OCI-LY7 (cell line): Measurements from ENCODE around the gene LY6G6D. TPM values are rescaled to one million over a fixed set of nuclear protein-coding genes. Genes with fewer than 3 reads are reported as not detected.

Experiments used
- BruUV-seq: library from RNA; stranded (reverse); fragments of 400-500 nt; replicated peaks from 2 replicates; lab custom pipeline; 2021; lab: Mats Ljungman, UMichigan
- CTCF ChIA-PET: fragments of 300-600 bp; sonication (Branson Sonifier 250); formaldehyde crosslinking; loops from one replicate; lab custom pipeline; 2022; ENCODE audit warnings: antibody characterized with exemption; ENCODE audit not compliant: unreplicated experiment; lab: Charles Lee
- POLR2A ChIA-PET: fragments of 300-600 bp; sonication (Branson Sonifier 250); formaldehyde crosslinking; loops from one replicate; lab custom pipeline; 2022; ENCODE audit warnings: antibody characterized with exemption; lab: Charles Lee
- DNase-seq: peaks from one replicate; pipeline ENCODE4 v3.0.0-alpha.2; 2015; ENCODE audit warnings: low spot score
- H2AFZ ChIP-seq: fragments of 200-600 bp; sonication (generic), shearing (Covaris generic); 2 replicates; pipeline ENCODE4 v1.6.1; 2014; ENCODE audit warnings: mild to moderate bottlenecking, antibody characterized with exemption, low read length, moderate library complexity
- H3K27ac ChIP-seq: fragments of 200-600 bp; sonication (generic); 2 replicates; pipeline ENCODE4 v1.5.1; 2014; ENCODE audit warnings: mixed run types, low read depth, mild to moderate bottlenecking, moderate library complexity, low read length, inconsistent platforms; ENCODE audit not compliant: poor library complexity, severe bottlenecking
- H3K36me3 ChIP-seq: fragments of 200-600 bp; sonication (generic); 2 replicates; pipeline ENCODE4 v1.6.1; 2014; ENCODE audit warnings: mild to moderate bottlenecking, antibody characterized with exemption, low read length, moderate library complexity, mixed read lengths; ENCODE audit not compliant: insufficient read depth
- H3K4me1 ChIP-seq: fragments of 200-600 bp; sonication (generic); 2 replicates; pipeline ENCODE4 v1.5.1; 2014; ENCODE audit warnings: mild to moderate bottlenecking, low read length; ENCODE audit not compliant: insufficient read depth, poor library complexity, severe bottlenecking
- H3K4me2 ChIP-seq: fragments of 200-600 bp; sonication (generic); 2 replicates; pipeline ENCODE4 v1.6.1; 2014; ENCODE audit warnings: mild to moderate bottlenecking, low read length
- H3K4me3 ChIP-seq: fragments of 200-600 bp; sonication (generic); 2 replicates; pipeline ENCODE4 v1.5.1; 2014; ENCODE audit warnings: mild to moderate bottlenecking, low read depth, low read length; ENCODE audit not compliant: poor library complexity, severe bottlenecking
- H3K79me2 ChIP-seq: fragments of 200-600 bp; sonication (generic); 2 replicates; pipeline ENCODE4 v1.6.1; 2016; ENCODE audit warnings: low read depth, mild to moderate bottlenecking, low read length, moderate library complexity, mixed read lengths; ENCODE audit not compliant: insufficient read depth
- H3K9me2 ChIP-seq: fragments of 200-600 bp; sonication (generic); 2 replicates; pipeline ENCODE4 v1.6.1; 2016; ENCODE audit warnings: mild to moderate bottlenecking, low read length, mixed read lengths; ENCODE audit not compliant: insufficient read depth
- H3K9me3 ChIP-seq: fragments of 200-600 bp; sonication (generic); 2 replicates; pipeline ENCODE4 v1.6.1; 2014; ENCODE audit warnings: mild to moderate bottlenecking, mixed run types, low read length, mixed read lengths
- H4K20me1 ChIP-seq: fragments of 200-600 bp; sonication (generic); 2 replicates; pipeline ENCODE4 v1.6.1; 2014; ENCODE audit warnings: mild to moderate bottlenecking, antibody characterized with exemption, low read length, moderate library complexity, mixed read lengths; ENCODE audit not compliant: insufficient read depth
- EZH2phosphoT487 ChIP-seq: fragments of 200-600 bp; sonication (generic); IDR thresholded peaks from 2 replicates; pipeline ENCODE4 v1.6.1; 2018; ENCODE audit warnings: low read depth, borderline replicate concordance, mild to moderate bottlenecking, mixed run types, antibody characterized with exemption, low read length, moderate library complexity, mixed read lengths
- intact Hi-C: fragments of 100-400 bp; cut with micrococcal nuclease; formaldehyde crosslinking; loops from one replicate; pipeline ENCODE4 v1.10.0; 2022; ENCODE audit not compliant: unreplicated experiment
- total RNA-seq, 2 experiments: library from RNA; depleted of rRNA in 1 of 2; stranded (reverse); fragments of >200 nt in 1 of 2; shearing (Covaris generic) in 1 of 2; gene quantifications; 2 replicates each; pipeline ENCODE4 v1.2.3, GENCODE V29; 2014 to 2022
- TF ChIP-seq, protein P1 (sequence below): fragments of 200-600 bp; sonication (generic); conservative IDR thresholded peaks from 2 replicates; pipeline ENCODE4 v1.5.1; 2014; ENCODE audit warnings: mild to moderate bottlenecking, antibody characterized with exemption, low read length, moderate library complexity, mixed read lengths

The LY6G6D gene
- total RNA-seq, 2 experiments from 2014 or later = not detected

- no peaks in the 10 kb centered on the region for H3K36me3 ChIP-seq
- CTCF ChIA-PET = interaction anchor here (0.6 to 1.0 kb wide), 3 partner anchors 47 to 355 kb away, joined by 3 to 5 read pairs (median 3); no protein-coding TSS in a partner anchor
- no peak for DNase-seq
- no peaks in the 10 kb centered on the region for H3K9me2 ChIP-seq
- no peak overlapping the region for H3K4me3 ChIP-seq
- TF ChIP-seq, protein P1, sequence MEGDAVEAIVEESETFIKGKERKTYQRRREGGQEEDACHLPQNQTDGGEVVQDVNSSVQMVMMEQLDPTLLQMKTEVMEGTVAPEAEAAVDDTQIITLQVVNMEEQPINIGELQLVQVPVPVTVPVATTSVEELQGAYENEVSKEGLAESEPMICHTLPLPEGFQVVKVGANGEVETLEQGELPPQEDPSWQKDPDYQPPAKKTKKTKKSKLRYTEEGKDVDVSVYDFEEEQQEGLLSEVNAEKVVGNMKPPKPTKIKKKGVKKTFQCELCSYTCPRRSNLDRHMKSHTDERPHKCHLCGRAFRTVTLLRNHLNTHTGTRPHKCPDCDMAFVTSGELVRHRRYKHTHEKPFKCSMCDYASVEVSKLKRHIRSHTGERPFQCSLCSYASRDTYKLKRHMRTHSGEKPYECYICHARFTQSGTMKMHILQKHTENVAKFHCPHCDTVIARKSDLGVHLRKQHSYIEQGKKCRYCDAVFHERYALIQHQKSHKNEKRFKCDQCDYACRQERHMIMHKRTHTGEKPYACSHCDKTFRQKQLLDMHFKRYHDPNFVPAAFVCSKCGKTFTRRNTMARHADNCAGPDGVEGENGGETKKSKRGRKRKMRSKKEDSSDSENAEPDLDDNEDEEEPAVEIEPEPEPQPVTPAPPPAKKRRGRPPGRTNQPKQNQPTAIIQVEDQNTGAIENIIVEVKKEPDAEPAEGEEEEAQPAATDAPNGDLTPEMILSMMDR = no peak
- TF ChIP-seq EZH2phosphoT487 = no peak
- no TSS peak for BruUV-seq
- peaks cover 10% of the 10 kb centered on the region for H3K4me1 ChIP-seq
- POLR2A ChIA-PET = interaction anchor here (0.6 to 1.0 kb wide), 2 partner anchors 116 to 152 kb away, joined by 3 read pairs; partner anchors contain the start of gene HSPA1B
- no peaks in the 10 kb centered on the region for H4K20me1 ChIP-seq
- intact Hi-C loops = no loop called here
- no peak overlapping the region for H2AFZ ChIP-seq
- no peak overlapping the region for H3K4me2 ChIP-seq
- no peak overlapping the region for H3K27ac ChIP-seq
- H3K79me2 ChIP-seq = no peaks in the 10 kb centered on the region
- no peaks in the 10 kb centered on the region for H3K9me3 ChIP-seq
These were observed 3.9 kb upstream of the LY6G6D start for GRCh38 chr6:31711233-31711632.

GRCh38 chr6:31712296-31712695 is 2.9 kb upstream of the LY6G6D start:
- no peaks in the 10 kb centered on the region for H3K79me2 ChIP-seq
- no peak overlapping the region for H3K4me3 ChIP-seq
- intact Hi-C loops = no loop called here
- no peaks in the 10 kb centered on the region for H3K36me3 ChIP-seq
- no peak for DNase-seq
- H3K27ac ChIP-seq = no peak overlapping the region
- no peak overlapping the region for H2AFZ ChIP-seq
- no TSS peak for BruUV-seq
- H3K9me2 ChIP-seq = no peaks in the 10 kb centered on the region
- H3K4me2 ChIP-seq = no peak overlapping the region
- no peaks in the 10 kb centered on the region for H4K20me1 ChIP-seq
- CTCF ChIA-PET = interaction anchor here (1.0 kb wide), 1 partner anchor 46 kb away, joined by 3 read pairs; no protein-coding TSS in a partner anchor
- POLR2A ChIA-PET = no interaction called here
- peaks cover 10% of the 10 kb centered on the region for H3K4me1 ChIP-seq
- no peaks in the 10 kb centered on the region for H3K9me3 ChIP-seq
- TF ChIP-seq EZH2phosphoT487 = no peak
- TF ChIP-seq, protein P1 = peak; percentile 30; the same call in 1 of the 2 replicates

DNA sequence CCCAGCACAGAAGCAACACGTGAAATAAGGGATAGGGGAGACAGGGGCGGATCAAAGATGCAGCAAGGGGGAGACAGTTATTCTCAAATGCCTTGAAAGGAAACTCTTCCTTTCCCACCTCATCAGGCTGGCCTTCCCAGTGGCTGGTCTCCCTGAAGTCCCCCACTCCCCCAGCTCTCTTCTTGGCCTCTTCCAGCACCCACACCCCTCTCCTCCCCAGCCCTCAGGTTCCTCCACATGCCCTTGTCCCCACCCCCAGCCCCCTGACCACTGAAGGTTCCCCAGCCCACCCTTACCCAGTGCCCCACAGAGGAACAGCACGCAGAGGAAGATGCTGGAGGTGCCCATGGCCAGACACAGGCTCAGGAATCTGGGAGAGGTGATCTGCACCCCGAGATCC is 1.7 kb upstream of the LY6G6D start:
- intact Hi-C loops = no loop called here
- Histone ChIP-seq H3K27ac (no peak overlapping the region), H3K9me3 (no peaks in the 10 kb centered on the region), H3K4me1 (peaks cover 10% of the 10 kb centered on the region), H3K9me2 (no peaks in the 10 kb centered on the region), H4K20me1 (no peaks in the 10 kb centered on the region), H3K36me3 (no peaks in the 10 kb centered on the region), H3K79me2 (no peaks in the 10 kb centered on the region), H3K4me3 (no peak overlapping the region), H2AFZ (no peak overlapping the region), H3K4me2 (no peak overlapping the region)
- BruUV-seq = no TSS peak
- CTCF ChIA-PET = no interaction called here
- no peak for TF ChIP-seq EZH2phosphoT487
- TF ChIP-seq, protein P1 = no peak
- no peak for DNase-seq
- POLR2A ChIA-PET = interaction anchor here (1.0 kb wide), 1 partner anchor 14 kb away, joined by 3 read pairs; no protein-coding TSS in a partner anchor
